GM21526 (cell line): ENCODE measurements around the gene KYAT1.
"Not testable (repeated sequence)": the region's sequence is repeated elsewhere in the genome, so short reads cannot be mapped to it uniquely, and the experiment has no call there.

Source experiments
- ATAC-seq: cut with Tn5 transposase; IDR thresholded peaks from one replicate; pipeline ENCODE4 v1.9.1; 2021; ENCODE audit warnings: moderate library complexity; ENCODE audit not compliant: unreplicated experiment, low FRiP score

Gene KYAT1

GRCh38 chr9:128886211-128886891 is 4.6 kb upstream of the KYAT1 start:
- ATAC-seq = no peak

- no peak for ATAC-seq
Measured at GRCh38 chr9:128885798-128886197, 4.0 kb upstream of the KYAT1 start.

- ATAC-seq = no peak
Measured at GRCh38 chr9:128885376-128885775, 3.6 kb upstream of the KYAT1 start.

- ATAC-seq = no peak
Measured at GRCh38 chr9:128884164-128884563, 2.4 kb upstream of the KYAT1 start.

GRCh38 chr9:128882677-128883603 is 1.2 kb upstream of the KYAT1 start:
- ATAC-seq = no peak

GRCh38 chr9:128877852-128878251 is 3.9 kb downstream of the KYAT1 start:
- no peak for ATAC-seq

GRCh38 chr9:128870941-128871265 is 10.8 kb downstream of the KYAT1 start:
- ATAC-seq = not testable (repeated sequence)

GRCh38 chr9:128870128-128870940 is 11.4 kb downstream of the KYAT1 start:
- ATAC-seq = no peak

- ATAC-seq = no peak
Measured at GRCh38 chr9:128863647-128864046, 18.1 kb downstream of the KYAT1 start.

- no peak for ATAC-seq
Measured at GRCh38 chr9:128862401-128862851, 19.3 kb downstream of the KYAT1 start.

GRCh38 chr9:128861501-128861900 is 20.2 kb downstream of the KYAT1 start:
- no peak for ATAC-seq

GRCh38 chr9:128860937-128861336 is 20.8 kb downstream of the KYAT1 start:
- no peak for ATAC-seq

- not testable (repeated sequence) for ATAC-seq
Measured at GRCh38 chr9:128858476-128858875, 23.3 kb downstream of the KYAT1 start.

- ATAC-seq = not testable (repeated sequence)
Measured at GRCh38 chr9:128854454-128854853, 27.3 kb downstream of the KYAT1 start.

- not testable (repeated sequence) for ATAC-seq
Measured at GRCh38 chr9:128852646-128853045, 29.1 kb downstream of the KYAT1 start.

- ATAC-seq = not testable (repeated sequence)
Measured at GRCh38 chr9:128851779-128852600, 29.8 kb downstream of the KYAT1 start.

GRCh38 chr9:128851024-128851423 is 30.7 kb downstream of the KYAT1 start:
- ATAC-seq = not testable (repeated sequence)

- ATAC-seq = no peak
Measured at GRCh38 chr9:128847803-128848202, 33.9 kb downstream of the KYAT1 start.

GRCh38 chr9:128846680-128847030 is 35.1 kb downstream of the KYAT1 start:
- ATAC-seq = no peak
